Measurements from ENCODE around the gene ARHGAP15. TPM values are rescaled to one million over a fixed set of nuclear protein-coding genes. Genes with fewer than 3 reads are reported as not detected.

ARHGAP15 gene
- total and polyA plus RNA-seq, 4 donors, result 3.8 to 17.9 (median 13.2) TPM

DNA sequence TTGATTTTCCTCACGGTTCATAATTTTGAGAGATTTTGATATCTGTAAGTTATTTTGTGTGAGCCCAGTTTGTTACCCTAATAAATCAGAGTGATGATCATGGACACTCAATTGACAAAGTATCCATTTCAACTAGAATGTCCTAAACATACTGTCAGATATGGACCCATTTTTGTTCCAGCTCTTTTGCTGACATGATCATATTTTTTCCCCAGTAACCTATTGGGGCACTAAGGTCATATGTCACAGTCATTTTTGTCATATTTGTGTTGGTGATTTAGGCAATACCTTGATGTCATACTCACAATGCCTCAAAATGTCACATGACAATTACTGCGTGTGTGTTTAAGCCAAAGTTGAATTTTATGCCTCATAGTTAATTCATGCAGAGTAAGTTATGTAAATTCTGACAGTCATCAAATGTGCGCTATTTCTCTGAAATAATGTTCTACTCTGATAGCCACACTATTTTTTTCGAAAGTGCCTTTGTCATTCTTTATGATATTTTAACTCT, 218.7 kb downstream of the ARHGAP15 start (continued):
- TF ChIP-seq, protein P1, sequence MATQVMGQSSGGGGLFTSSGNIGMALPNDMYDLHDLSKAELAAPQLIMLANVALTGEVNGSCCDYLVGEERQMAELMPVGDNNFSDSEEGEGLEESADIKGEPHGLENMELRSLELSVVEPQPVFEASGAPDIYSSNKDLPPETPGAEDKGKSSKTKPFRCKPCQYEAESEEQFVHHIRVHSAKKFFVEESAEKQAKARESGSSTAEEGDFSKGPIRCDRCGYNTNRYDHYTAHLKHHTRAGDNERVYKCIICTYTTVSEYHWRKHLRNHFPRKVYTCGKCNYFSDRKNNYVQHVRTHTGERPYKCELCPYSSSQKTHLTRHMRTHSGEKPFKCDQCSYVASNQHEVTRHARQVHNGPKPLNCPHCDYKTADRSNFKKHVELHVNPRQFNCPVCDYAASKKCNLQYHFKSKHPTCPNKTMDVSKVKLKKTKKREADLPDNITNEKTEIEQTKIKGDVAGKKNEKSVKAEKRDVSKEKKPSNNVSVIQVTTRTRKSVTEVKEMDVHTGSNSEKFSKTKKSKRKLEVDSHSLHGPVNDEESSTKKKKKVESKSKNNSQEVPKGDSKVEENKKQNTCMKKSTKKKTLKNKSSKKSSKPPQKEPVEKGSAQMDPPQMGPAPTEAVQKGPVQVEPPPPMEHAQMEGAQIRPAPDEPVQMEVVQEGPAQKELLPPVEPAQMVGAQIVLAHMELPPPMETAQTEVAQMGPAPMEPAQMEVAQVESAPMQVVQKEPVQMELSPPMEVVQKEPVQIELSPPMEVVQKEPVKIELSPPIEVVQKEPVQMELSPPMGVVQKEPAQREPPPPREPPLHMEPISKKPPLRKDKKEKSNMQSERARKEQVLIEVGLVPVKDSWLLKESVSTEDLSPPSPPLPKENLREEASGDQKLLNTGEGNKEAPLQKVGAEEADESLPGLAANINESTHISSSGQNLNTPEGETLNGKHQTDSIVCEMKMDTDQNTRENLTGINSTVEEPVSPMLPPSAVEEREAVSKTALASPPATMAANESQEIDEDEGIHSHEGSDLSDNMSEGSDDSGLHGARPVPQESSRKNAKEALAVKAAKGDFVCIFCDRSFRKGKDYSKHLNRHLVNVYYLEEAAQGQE (IDR thresholded peaks at IDR 0.05), result no peak
- TF ChIP-seq FOXA1 (IDR thresholded peaks at IDR 0.05) (no peak), SP1 (IDR thresholded peaks at IDR 0.05) (no peak), CTCF (IDR thresholded peaks at IDR 0.05; ENCODE audit: low read depth, low read length, missing input control) (no peak), JUND (IDR thresholded peaks at IDR 0.05) (no peak), TAF1 (conservative IDR thresholded peaks at IDR 0.05) (no peak), GABPA (IDR thresholded peaks at IDR 0.05 in 1 of 2, conservative IDR thresholded peaks at IDR 0.05 in 1 of 2) (no peak)
- TF ChIP-seq, protein P2, sequence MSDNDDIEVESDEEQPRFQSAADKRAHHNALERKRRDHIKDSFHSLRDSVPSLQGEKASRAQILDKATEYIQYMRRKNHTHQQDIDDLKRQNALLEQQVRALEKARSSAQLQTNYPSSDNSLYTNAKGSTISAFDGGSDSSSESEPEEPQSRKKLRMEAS (IDR thresholded peaks at IDR 0.05), result no peak

DNA sequence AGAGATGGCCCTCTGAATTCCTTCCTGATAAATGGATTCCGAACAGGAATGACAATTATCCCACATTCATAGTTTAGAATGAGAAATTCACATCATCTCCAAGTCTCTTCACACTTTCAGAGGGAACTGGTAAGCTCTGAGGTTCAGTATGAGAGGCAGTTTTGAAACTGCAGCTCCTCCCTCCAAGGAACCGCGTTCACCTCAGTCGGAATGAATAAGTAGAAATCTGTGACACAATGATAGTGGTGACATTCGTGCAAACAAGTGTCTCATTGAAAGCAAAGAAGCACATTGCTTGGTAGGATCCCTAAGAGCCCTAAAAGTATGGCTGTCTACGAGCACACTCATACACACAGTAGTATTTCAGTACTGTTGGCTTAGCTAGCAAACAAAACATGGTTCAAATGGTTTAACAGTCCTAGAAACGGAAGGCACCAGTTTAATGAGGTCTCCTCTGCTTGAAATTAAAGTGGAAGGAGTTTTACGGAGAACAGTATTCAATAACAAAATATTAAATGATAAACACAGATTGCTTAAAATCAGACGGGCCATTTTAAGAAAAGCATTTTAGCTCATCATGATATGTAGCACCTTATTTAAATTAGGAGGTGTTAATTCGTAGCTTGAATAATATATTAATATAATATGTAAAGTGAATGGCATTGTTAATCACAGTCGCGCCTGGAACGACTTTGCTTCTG, 225.0 kb downstream of the ARHGAP15 start:
- no peak overlapping the region for H3K9ac ChIP-seq (ENCODE audit: low read depth in 1 of 2, low read length in 2 of 2)
- H3K27ac ChIP-seq (ENCODE audit: low read depth in 1 of 2, low read length in 2 of 2), result no peak overlapping the region
- H3K4me3 ChIP-seq (ENCODE audit: low read depth in 1 of 3, low read length in 3 of 3), result no peak overlapping the region
- H3K9me3 ChIP-seq (ENCODE audit: control insufficient read depth in 4 of 4, low read length in 3 of 4), result no peaks in the 10 kb centered on the region
- no peak for TF ChIP-seq JUND (IDR thresholded peaks at IDR 0.05)
- TF ChIP-seq FOXA2 (IDR thresholded peaks at IDR 0.05), result no peak
- no peak for TF ChIP-seq RXRA (IDR thresholded peaks at IDR 0.05)
- TF ChIP-seq ATF3 (IDR thresholded peaks at IDR 0.05), result no peak
- TF ChIP-seq TAF1 (conservative IDR thresholded peaks at IDR 0.05), result no peak
- no peak for TF ChIP-seq RAD21 (IDR thresholded peaks at IDR 0.05)
- TF ChIP-seq, protein P1 (IDR thresholded peaks at IDR 0.05), result no peak
- TF ChIP-seq GABPA (IDR thresholded peaks at IDR 0.05 in 1 of 2, conservative IDR thresholded peaks at IDR 0.05 in 1 of 2), result no peak
- no peak for TF ChIP-seq HNF4G (IDR thresholded peaks at IDR 0.05)
- no peak for TF ChIP-seq NR2F2 (IDR thresholded peaks at IDR 0.05)
- no peaks in the 10 kb centered on the region for H3K36me3 ChIP-seq (ENCODE audit: control insufficient read depth in 4 of 4, insufficient read depth in 3 of 4, low read depth in 1 of 4, low read length in 3 of 4)
- no peaks in the 10 kb centered on the region for H3K4me1 ChIP-seq (ENCODE audit: control insufficient read depth in 4 of 4, insufficient read depth in 4 of 4, low read length in 3 of 4)
- no peak for DNase-seq (ENCODE audit: low spot score)
- H3K27me3 ChIP-seq (ENCODE audit: control insufficient read depth in 4 of 4, insufficient read depth in 4 of 4, low read length in 3 of 4), result no peaks in the 10 kb centered on the region
- WGBS, result 87% methylated on average over 13 of the region's 13 CpGs

Measured in liver (tissue), 9 donors.